IgD-negative memory B cell (primary cell): Measurements from ENCODE around the gene FAM171A1. TPM values are rescaled to one million over a fixed set of nuclear protein-coding genes. Genes with fewer than 3 reads are reported as not detected.
A peak's percentile ranks its signal among the peaks of the same experiment; 100 is the strongest.

Experiments
- H3K27ac Mint-ChIP-seq, 3 donors: one replicate each; pipeline ENCODE4 v1.8.0; 2020 to 2022; ENCODE audit warnings: mild to moderate bottlenecking in 3 of 3, mixed read lengths in 3 of 3, moderate library complexity in 1 of 3
- H3K27me3 Mint-ChIP-seq: one replicate; pipeline ENCODE4 v1.8.0; 2021; ENCODE audit warnings: mixed read lengths
- H3K36me3 Mint-ChIP-seq: one replicate; pipeline ENCODE4 v1.8.0; 2020; ENCODE audit warnings: mild to moderate bottlenecking, mixed read lengths
- H3K4me1 Mint-ChIP-seq, 3 donors: one replicate each; pipeline ENCODE4 v1.8.0; 2020 to 2022; ENCODE audit warnings: mixed read lengths in 3 of 3, mild to moderate bottlenecking in 1 of 3
- H3K4me3 Mint-ChIP-seq, 4 donors: one replicate each; pipeline ENCODE4 v1.8.0; 2020 to 2022; ENCODE audit warnings: mild to moderate bottlenecking in 4 of 4, mixed read lengths in 4 of 4, moderate library complexity in 3 of 4
- H3K9me3 Mint-ChIP-seq, 3 donors: one replicate each; pipeline ENCODE4 v1.8.0; 2020 to 2021; ENCODE audit warnings: mixed read lengths in 3 of 3, mild to moderate bottlenecking in 1 of 3
- polyA plus RNA-seq: library from polyadenylated mRNA; unstranded; fragments of 300-500 nt; fragmentation: Illumina TruSeq; gene quantifications from one replicate; pipeline ENCODE4 v1.2.3, GENCODE V29; 2021

Gene FAM171A1
- polyA plus RNA-seq, 1 donor from 2014 or later = 0.36 TPM

- H3K27me3 Mint-ChIP-seq = peaks cover 10% of the 10 kb centered on the region
- H3K36me3 Mint-ChIP-seq = no peaks in the 10 kb centered on the region
- no peaks in the 10 kb centered on the region for H3K9me3 Mint-ChIP-seq
- no peak overlapping the region for H3K4me3 Mint-ChIP-seq
- H3K4me1 Mint-ChIP-seq = peaks cover 0 to 1% (median 0%) of the 10 kb centered on the region in 3 donors
- no peak overlapping the region for H3K27ac Mint-ChIP-seq
These were observed 169.3 kb downstream of the FAM171A1 start for GRCh38 chr10:15201589-15202300.

DNA sequence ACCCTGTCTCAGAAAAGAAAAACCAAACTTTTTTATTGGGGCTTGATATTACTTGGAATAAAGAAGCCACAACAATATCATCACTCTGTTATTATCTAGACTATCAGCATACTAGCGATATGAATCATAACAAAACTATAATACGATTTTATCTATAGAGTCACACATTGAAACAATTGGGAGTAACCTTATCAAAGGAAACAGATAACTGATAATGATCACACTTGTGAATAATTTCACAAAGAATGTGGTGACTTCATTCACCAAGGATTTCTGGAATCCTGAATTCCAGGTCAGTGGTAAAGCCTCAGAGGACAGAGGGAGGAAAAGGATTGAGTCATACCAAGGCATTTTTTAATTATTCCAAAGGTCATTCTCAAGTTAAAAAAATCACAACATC lies 170.5 kb downstream of the FAM171A1 start:
- Mint-ChIP-seq H3K4me3 (no peak overlapping the region), H3K4me1 (peaks cover 0 to 5% (median 1%) of the 10 kb centered on the region in 3 donors), H3K27me3 (peaks cover 13% of the 10 kb centered on the region), H3K27ac (no peak overlapping the region), H3K9me3 (no peaks in the 10 kb centered on the region), H3K36me3 (no peaks in the 10 kb centered on the region)

DNA sequence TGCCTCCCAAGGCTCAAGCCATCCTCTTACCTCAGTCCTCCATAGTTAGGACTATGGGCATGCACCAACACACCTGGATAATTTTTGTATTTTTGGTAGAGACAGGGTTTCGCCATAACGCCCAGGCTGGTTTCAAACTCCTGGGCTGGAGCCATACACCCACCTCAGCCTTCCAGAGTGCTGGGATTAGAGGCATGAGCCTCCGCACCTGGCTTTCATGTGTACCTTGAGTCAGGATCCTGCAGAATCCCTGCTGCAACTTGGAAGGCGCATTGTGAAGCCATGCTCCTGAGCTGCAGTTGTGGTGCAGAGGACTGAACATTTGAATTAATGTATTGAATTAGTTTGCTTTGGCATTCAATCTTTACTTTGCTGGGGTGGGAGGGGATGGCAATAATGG lies 173.2 kb downstream of the FAM171A1 start:
- no peak overlapping the region for H3K4me3 Mint-ChIP-seq
- H3K9me3 Mint-ChIP-seq = peaks cover 0 to 2% (median 2%) of the 10 kb centered on the region in 3 donors
- peak overlapping the region in 1 of 3 donors; percentile 27 for H3K27ac Mint-ChIP-seq

DNA sequence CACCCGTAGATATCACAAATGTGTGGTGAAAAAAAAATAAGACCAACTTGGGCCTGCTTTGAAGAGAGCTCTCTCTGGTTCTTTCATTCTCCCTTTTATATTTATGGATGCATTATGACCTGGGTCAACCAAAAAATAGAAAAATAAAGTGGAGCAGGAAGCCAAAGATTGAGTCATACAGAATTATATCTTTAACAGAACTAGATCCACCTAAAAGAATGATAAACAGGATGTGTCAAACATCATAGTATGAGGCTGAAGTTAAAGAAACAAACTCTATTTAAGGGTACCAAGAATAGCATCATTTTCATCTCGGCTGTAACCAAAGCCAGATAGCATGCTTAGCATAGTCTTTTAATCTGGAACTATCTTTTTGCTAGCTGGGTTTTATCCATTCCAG lies 173.8 kb downstream of the FAM171A1 start:
- peaks cover 1 to 5% (median 4%) of the 10 kb centered on the region in 3 donors for H3K4me1 Mint-ChIP-seq
- H3K4me3 Mint-ChIP-seq = peak overlapping the region in 1 of 4 donors; percentile 63
- H3K27me3 Mint-ChIP-seq = peaks cover 13% of the 10 kb centered on the region
- H3K27ac Mint-ChIP-seq = no peak overlapping the region
- peaks cover 0 to 2% (median 2%) of the 10 kb centered on the region in 3 donors for H3K9me3 Mint-ChIP-seq
- H3K36me3 Mint-ChIP-seq = no peaks in the 10 kb centered on the region

More for the DNA sequence above, 173.2 kb downstream of the FAM171A1 start:
- Mint-ChIP-seq H3K27me3 (peaks cover 13% of the 10 kb centered on the region), H3K36me3 (no peaks in the 10 kb centered on the region), H3K4me1 (peaks cover 1 to 5% (median 2%) of the 10 kb centered on the region in 3 donors)

GRCh38 chr10:15196021-15196834 lies 174.9 kb downstream of the FAM171A1 start:
- peaks cover 1 to 5% (median 4%) of the 10 kb centered on the region in 3 donors for H3K4me1 Mint-ChIP-seq
- peak overlapping the region; percentile 3 to 69 (median 52) for H3K4me3 Mint-ChIP-seq
- H3K36me3 Mint-ChIP-seq = no peaks in the 10 kb centered on the region
- peak overlapping the region in 2 of 3 donors; percentile 41 to 76 for H3K27ac Mint-ChIP-seq
- peaks cover 13% of the 10 kb centered on the region for H3K27me3 Mint-ChIP-seq
- peaks cover 0 to 2% (median 2%) of the 10 kb centered on the region in 3 donors for H3K9me3 Mint-ChIP-seq

GRCh38 chr10:15189133-15189885 lies 181.8 kb downstream of the FAM171A1 start:
- peak overlapping the region in 3 of 4 donors; percentile 21 to 83 (median 70) for H3K4me3 Mint-ChIP-seq
- H3K4me1 Mint-ChIP-seq = peaks cover 16 to 22% (median 18%) of the 10 kb centered on the region in 3 donors
- H3K27ac Mint-ChIP-seq = no peak overlapping the region
- peaks cover 0 to 4% (median 2%) of the 10 kb centered on the region in 3 donors for H3K9me3 Mint-ChIP-seq
- peaks cover 1% of the 10 kb centered on the region for H3K36me3 Mint-ChIP-seq
- H3K27me3 Mint-ChIP-seq = no peaks in the 10 kb centered on the region

- no peak overlapping the region for H3K27ac Mint-ChIP-seq
- H3K27me3 Mint-ChIP-seq = no peaks in the 10 kb centered on the region
- H3K4me1 Mint-ChIP-seq = peaks cover 16 to 22% (median 18%) of the 10 kb centered on the region in 3 donors
- H3K36me3 Mint-ChIP-seq = peaks cover 1% of the 10 kb centered on the region
- H3K4me3 Mint-ChIP-seq = no peak overlapping the region
- peaks cover 0 to 4% (median 2%) of the 10 kb centered on the region in 3 donors for H3K9me3 Mint-ChIP-seq
These were observed 182.5 kb downstream of the FAM171A1 start for GRCh38 chr10:15188603-15189002.

DNA sequence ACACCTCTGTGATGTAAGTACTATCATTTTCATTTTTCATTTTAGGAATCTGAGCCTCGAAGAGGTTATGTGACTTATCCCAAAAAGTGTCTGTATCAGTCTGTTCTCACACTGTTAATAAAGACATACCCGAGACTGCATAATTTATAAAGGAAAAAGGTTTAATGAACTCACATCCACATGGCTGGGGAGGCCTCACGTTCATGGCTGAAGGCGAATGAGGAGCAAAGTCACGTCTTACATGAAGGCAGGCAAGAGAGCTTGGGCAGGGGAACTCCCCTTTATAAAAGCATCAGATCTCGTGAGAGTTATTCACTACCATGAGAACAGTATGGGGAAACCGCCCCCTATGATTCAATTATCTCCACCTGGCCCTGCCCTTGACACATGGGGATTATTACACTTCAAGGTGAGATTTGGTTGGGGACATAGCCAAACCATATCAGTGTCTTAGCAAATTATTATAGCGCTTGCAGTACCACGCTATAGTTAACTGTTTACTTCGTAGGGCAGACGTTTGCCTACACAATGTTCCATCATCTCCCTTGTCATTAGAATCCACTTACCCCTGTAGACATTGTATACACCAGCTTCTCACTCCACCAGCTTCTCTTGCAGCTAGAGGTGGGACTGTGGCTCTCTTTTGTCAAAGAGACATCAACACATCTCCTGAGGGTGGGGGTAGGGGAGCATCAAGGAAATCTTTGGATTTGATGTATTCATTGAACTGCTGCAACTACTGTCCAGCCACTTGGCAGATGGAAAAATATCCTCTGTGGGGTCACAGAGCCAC lies 187.2 kb downstream of the FAM171A1 start:
- no peak overlapping the region for H3K27ac Mint-ChIP-seq
- H3K4me1 Mint-ChIP-seq = peaks cover 6 to 15% (median 8%) of the 10 kb centered on the region in 3 donors
- no peak overlapping the region for H3K4me3 Mint-ChIP-seq
- peaks cover 1% of the 10 kb centered on the region for H3K36me3 Mint-ChIP-seq
- H3K9me3 Mint-ChIP-seq = peaks cover 0 to 2% (median 0%) of the 10 kb centered on the region in 3 donors
- H3K27me3 Mint-ChIP-seq = peaks cover 2% of the 10 kb centered on the region

- Mint-ChIP-seq H3K36me3 (no peaks in the 10 kb centered on the region), H3K27ac (no peak overlapping the region), H3K4me3 (no peak overlapping the region), H3K27me3 (peaks cover 3% of the 10 kb centered on the region), H3K4me1 (peaks cover 5 to 12% (median 8%) of the 10 kb centered on the region in 3 donors), H3K9me3 (peaks cover 0 to 2% (median 0%) of the 10 kb centered on the region in 3 donors)
These were observed 188.4 kb downstream of the FAM171A1 start for GRCh38 chr10:15182540-15183207.

DNA sequence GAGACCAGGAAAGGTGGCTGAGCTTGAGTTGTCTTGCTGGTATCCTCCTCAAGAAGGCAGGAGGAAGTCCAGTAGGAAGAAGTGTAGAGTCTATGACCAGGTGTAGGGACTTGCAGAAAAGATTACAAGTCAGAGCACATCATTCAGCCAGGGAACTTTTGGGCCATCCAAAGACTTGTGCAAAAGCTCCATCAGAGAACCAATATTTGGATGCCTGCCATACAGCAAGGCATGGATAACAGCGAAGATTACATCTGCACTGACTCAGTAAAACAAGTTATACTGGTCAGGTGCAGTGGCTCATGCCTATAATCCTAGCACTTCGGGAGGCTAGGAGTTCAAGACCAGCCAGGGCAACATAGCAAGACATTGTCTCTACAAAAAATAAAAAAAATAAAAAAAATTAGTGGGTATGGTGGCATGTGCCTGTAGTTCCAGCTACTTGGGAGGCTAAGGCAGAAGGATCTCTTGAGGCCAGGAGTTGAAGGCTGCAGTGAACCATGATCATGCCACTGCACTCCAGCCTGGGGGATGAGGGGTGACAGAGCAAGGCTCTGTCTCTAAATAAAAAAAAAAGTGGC lies 189.4 kb downstream of the FAM171A1 start:
- Mint-ChIP-seq H3K27me3 (peaks cover 3% of the 10 kb centered on the region), H3K4me1 (peaks cover 5 to 9% (median 8%) of the 10 kb centered on the region in 3 donors), H3K27ac (no peak overlapping the region), H3K36me3 (no peaks in the 10 kb centered on the region), H3K4me3 (peak overlapping the region in 1 of 4 donors; percentile 41), H3K9me3 (peaks cover 0 to 2% (median 0%) of the 10 kb centered on the region in 3 donors)

- Mint-ChIP-seq H3K27ac (no peak overlapping the region), H3K4me3 (no peak overlapping the region), H3K36me3 (no peaks in the 10 kb centered on the region), H3K9me3 (peaks cover 0 to 2% (median 0%) of the 10 kb centered on the region in 3 donors), H3K4me1 (peaks cover 3 to 5% (median 5%) of the 10 kb centered on the region in 3 donors), H3K27me3 (peaks cover 3% of the 10 kb centered on the region)
These were observed 190.4 kb downstream of the FAM171A1 start for GRCh38 chr10:15180736-15181135.

DNA sequence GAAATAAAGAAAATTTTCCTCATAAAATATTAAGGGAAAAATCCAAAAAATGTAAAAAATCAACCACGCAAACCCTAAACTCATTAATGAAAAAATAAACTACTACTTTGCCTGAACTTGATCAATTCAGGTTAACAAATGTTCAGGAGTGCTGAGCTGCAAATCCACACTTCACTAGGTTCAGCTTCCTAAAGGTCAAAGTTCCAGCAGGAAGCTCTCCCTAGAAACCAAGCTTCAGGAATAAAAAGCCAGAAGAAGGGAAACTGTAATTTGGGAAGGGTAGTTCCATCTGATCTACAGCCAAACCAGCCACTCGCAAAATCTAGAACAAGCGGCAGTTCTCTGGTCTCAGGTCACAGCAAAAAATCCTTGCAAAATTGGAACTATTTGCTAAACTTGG lies 194.8 kb downstream of the FAM171A1 start:
- H3K4me3 Mint-ChIP-seq = no peak overlapping the region
- no peak overlapping the region for H3K27ac Mint-ChIP-seq
- no peaks in the 10 kb centered on the region for H3K36me3 Mint-ChIP-seq
- peaks cover 0 to 2% (median 0%) of the 10 kb centered on the region in 3 donors for H3K9me3 Mint-ChIP-seq
- H3K27me3 Mint-ChIP-seq = peaks cover 10% of the 10 kb centered on the region
- no peaks in the 10 kb centered on the region for H3K4me1 Mint-ChIP-seq

- Mint-ChIP-seq H3K27ac (no peak overlapping the region), H3K4me3 (no peak overlapping the region), H3K4me1 (peaks cover 0 to 4% (median 0%) of the 10 kb centered on the region in 3 donors), H3K36me3 (no peaks in the 10 kb centered on the region), H3K9me3 (peaks cover 0 to 2% (median 0%) of the 10 kb centered on the region in 3 donors), H3K27me3 (peaks cover 10% of the 10 kb centered on the region)
These were observed 195.5 kb downstream of the FAM171A1 start for GRCh38 chr10:15175587-15175986.
